Measurements from ENCODE around the gene ARRDC3.
"Not testable (repeated sequence)": the region's sequence is repeated elsewhere in the genome, so short reads cannot be mapped to it uniquely, and the experiment has no call there.

ARRDC3 gene

GRCh38 chr5:91357012-91357634, 26.0 kb downstream of the ARRDC3 start:
- no peak for DNase-seq

- DNase-seq: not testable (repeated sequence)
Measured at GRCh38 chr5:91354867-91355266, 28.2 kb downstream of the ARRDC3 start.

GRCh38 chr5:91352831-91353695, 30.1 kb downstream of the ARRDC3 start:
- DNase-seq: no peak

- DNase-seq: no peak
Measured at GRCh38 chr5:91345461-91345860, 37.7 kb downstream of the ARRDC3 start.

- DNase-seq: not testable (repeated sequence)
Measured at GRCh38 chr5:91344661-91345200, 38.4 kb downstream of the ARRDC3 start.

- DNase-seq: no peak
Measured at GRCh38 chr5:91343916-91344315, 39.2 kb downstream of the ARRDC3 start.

- not testable (repeated sequence) for DNase-seq
Measured at GRCh38 chr5:91342931-91343330, 40.2 kb downstream of the ARRDC3 start.

- DNase-seq: no peak
Measured at GRCh38 chr5:91341154-91341553, 42.0 kb downstream of the ARRDC3 start.

GRCh38 chr5:91340532-91340931, 42.6 kb downstream of the ARRDC3 start:
- DNase-seq: no peak

GRCh38 chr5:91339063-91339705, 43.9 kb downstream of the ARRDC3 start:
- no peak for DNase-seq

- peak; percentile 11 for DNase-seq
Measured at GRCh38 chr5:91332267-91333045, 50.7 kb downstream of the ARRDC3 start.

- no peak for DNase-seq
Measured at GRCh38 chr5:91331705-91332104, 51.4 kb downstream of the ARRDC3 start.

GRCh38 chr5:91329283-91329682, 53.8 kb downstream of the ARRDC3 start:
- no peak for DNase-seq

GRCh38 chr5:91328743-91329142, 54.4 kb downstream of the ARRDC3 start:
- no peak for DNase-seq

- DNase-seq: not testable (repeated sequence)
Measured at GRCh38 chr5:91322981-91323380, 60.1 kb downstream of the ARRDC3 start.

GRCh38 chr5:91319667-91320066, 63.5 kb downstream of the ARRDC3 start:
- no peak for DNase-seq

- peak; percentile 56 for DNase-seq
Measured at GRCh38 chr5:91318724-91319123, 64.4 kb downstream of the ARRDC3 start.

Data from stimulated activated CD4-positive, alpha-beta T cell treated with anti-CD3 and anti-CD28 coated beads, Interleukin-15, amount 100 ng/mL, for 24 hours (primary cell).